Measurements from ENCODE around the gene TACR1. TPM values are rescaled to one million over a fixed set of nuclear protein-coding genes. Genes with fewer than 3 reads are reported as not detected.

Gene TACR1
- total and polyA plus RNA-seq, 2 of the 8 experiments (the other 6 are each of a cell fraction or from before 2014, with no cell fraction given), result 0.09 to 0.37 TPM

DNA sequence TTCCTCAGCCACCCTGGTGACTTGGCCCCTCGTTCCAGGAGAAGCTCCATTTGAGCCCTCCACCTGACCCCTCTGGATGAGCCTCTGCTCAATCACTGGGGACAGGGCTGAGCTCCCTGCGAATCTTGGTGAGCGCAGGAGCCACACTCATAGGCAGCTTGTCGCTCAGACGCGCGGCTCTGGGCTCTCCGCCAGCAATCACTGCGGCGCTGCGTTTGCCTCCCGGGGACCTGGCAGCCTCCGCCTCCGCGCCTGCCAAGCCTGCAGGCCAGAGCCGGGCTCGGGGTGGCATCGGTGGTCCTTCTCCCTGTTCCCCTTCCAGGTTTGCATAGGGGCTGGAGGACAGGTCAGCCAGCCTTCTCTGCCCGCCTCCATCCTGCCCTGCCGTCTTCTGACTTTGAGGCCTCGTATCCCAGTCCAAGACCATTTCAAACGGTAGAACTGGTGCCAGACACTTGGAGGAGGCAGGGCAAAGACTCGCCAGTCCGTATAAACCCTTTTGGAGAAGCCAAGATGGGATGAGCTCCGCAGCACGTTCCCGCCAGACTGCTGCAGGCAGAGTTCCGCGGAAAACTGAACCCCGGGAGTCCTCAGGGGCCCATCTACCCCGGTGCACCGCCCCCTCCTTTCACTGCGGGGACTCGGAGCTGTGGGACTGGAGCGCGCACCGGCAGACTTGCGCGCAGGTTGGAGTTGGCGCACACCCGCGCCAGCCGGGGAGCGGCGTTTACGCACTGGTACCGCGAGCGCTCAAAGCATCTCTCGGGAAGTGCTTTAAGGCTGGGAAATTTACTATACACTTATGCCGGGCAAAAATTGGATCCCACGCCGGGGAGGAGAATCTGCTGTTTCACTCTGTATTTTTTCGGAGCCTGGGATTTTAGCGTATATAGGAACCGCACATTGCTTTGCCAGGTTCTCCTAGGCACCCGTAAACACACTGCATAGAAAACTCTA is 1.1 kb upstream of the TACR1 start:
- Histone ChIP-seq H2BK120ac (replicated peaks; ENCODE audit: low read depth, low read length) (no peak overlapping the region), H2BK5ac (ENCODE audit: low read depth, low read length) (no peak overlapping the region), H2BK20ac (ENCODE audit: low read length) (no peak overlapping the region), H3K4me2 (ENCODE audit: insufficient read depth in 1 of 2, low read depth in 2 of 2, low read length in 2 of 2) (peak overlapping the region; percentile 76 to 98), H3K9ac (replicated peaks in 1 of 4; ENCODE audit: extremely low read depth in 1 of 4, low read depth in 3 of 4, low read length in 3 of 4) (no peak overlapping the region; a peak in 2 of 7 replicates), H3K14ac (ENCODE audit: insufficient read length) (no peak overlapping the region), H3K23ac (ENCODE audit: insufficient read length) (no peak overlapping the region), H3K23me2 (ENCODE audit: low read depth, low read length) (peaks cover 15% of the 10 kb centered on the region), H3K4ac (replicated peaks; ENCODE audit: insufficient read length, low read depth, low read length) (no peak overlapping the region), H3K9me3 (ENCODE audit: insufficient read depth in 2 of 2, low read depth in 1 of 2, low read length in 1 of 2) (no peaks in the 10 kb centered on the region), H3K4me3 (ENCODE audit: extremely low read depth in 1 of 4, insufficient read depth in 2 of 4, low read depth in 3 of 4, low read length in 4 of 4) (peak overlapping the region; percentile 42 to 67 (median 62)), H3K56ac (replicated peaks; ENCODE audit: insufficient read length, low read depth, low read length) (no peak overlapping the region), H4K5ac (ENCODE audit: insufficient read length, low read depth, low read length) (no peak overlapping the region), H2AK5ac (ENCODE audit: low read depth, low read length) (no peak overlapping the region), H4K20me1 (replicated peaks in 1 of 2; ENCODE audit: control insufficient read depth in 1 of 2, insufficient read depth in 2 of 2, low read length in 2 of 2) (no peaks in the 10 kb centered on the region), H3K27me3 (replicated peaks in 1 of 4; ENCODE audit: control insufficient read depth in 3 of 4, extremely low read depth in 1 of 4, insufficient read depth in 3 of 4, low read length in 3 of 4) (peaks cover 21 to 56% (median 49%) of the 10 kb centered on the region in 4 experiments), H2BK15ac (ENCODE audit: low read length) (no peak overlapping the region), H3K27ac (ENCODE audit: low read depth, low read length) (no peak overlapping the region), H4K8ac (ENCODE audit: extremely low read depth, insufficient read depth, low read length) (no peak overlapping the region), H2AFZ (ENCODE audit: low read length) (peak overlapping the region; percentile 83), H2BK12ac (ENCODE audit: low read depth, low read length) (no peak overlapping the region), H3K36me3 (ENCODE audit: control insufficient read depth in 2 of 4, insufficient read depth in 4 of 4, low read length in 3 of 4) (no peaks in the 10 kb centered on the region), H3K18ac (ENCODE audit: extremely low read depth, low read length) (no peak overlapping the region), H3K4me1 (replicated peaks in 1 of 4; ENCODE audit: control insufficient read depth in 3 of 4, insufficient read depth in 4 of 4, low read length in 3 of 4) (peaks cover 0 to 12% (median 6%) of the 10 kb centered on the region in 4 experiments; a peak in 5 of 7 replicates), H4K91ac (replicated peaks; ENCODE audit: insufficient read length, low read length) (no peak overlapping the region), H3K79me1 (ENCODE audit: low read depth, low read length) (no peaks in the 10 kb centered on the region), H3K79me2 (ENCODE audit: control insufficient read depth in 1 of 2, insufficient read depth in 2 of 2, low read length in 2 of 2) (no peaks in the 10 kb centered on the region)
- ChIA-PET CTCF (ENCODE audit: partially characterized antibody) (interaction anchor here (0.6 to 3.3 kb wide), 22 partner anchors 9 to 409 kb away, joined by 3 to 27 read pairs (median 4); no protein-coding TSS in a partner anchor), POLR2A (ENCODE audit: partially characterized antibody) (interaction anchor here (0.6 kb wide), 1 partner anchor 351 kb away, joined by 3 read pairs; no protein-coding TSS in a partner anchor)
- WGBS, 2 experiments (ENCODE audit: extremely low coverage in 1 of 2, insufficient coverage in 1 of 2, insufficient read length in 1 of 2, insufficient replicate concordance in 2 of 2, low coverage in 1 of 2, low lambda C conversion rate in 2 of 2, missing lambda C conversion rate in 1 of 2), result 4% methylated on average over 51 of the region's 57 CpGs; no CpG with 5 or more reads in 1 of the 2 experiments
- DNase-seq (ENCODE audit: low read depth in 1 of 2, low spot score in 2 of 2), result peak in 1 of 2 experiments; percentile 72
- FAIRE-seq, result no peak
- no peak for TF ChIP-seq E2F6 (IDR thresholded peaks at IDR 0.05)
- TF ChIP-seq SP2 (IDR thresholded peaks at IDR 0.05; ENCODE audit: low read length), result no peak
- TF ChIP-seq PHF8 (conservative IDR thresholded peaks at IDR 0.05; ENCODE audit: low read depth, low read length), result 0 out of 2 replicates have a peak, but pooled peaks have one; percentile 31
- no peak for TF ChIP-seq YY1 (IDR thresholded peaks at IDR 0.05; ENCODE audit: low read depth, low read length)
- peak; percentile 73 for TF ChIP-seq EZH2 (IDR thresholded peaks at IDR 0.05; ENCODE audit: low read depth, low read length, severe bottlenecking)
- TF ChIP-seq KDM1A (IDR thresholded peaks at IDR 0.05; ENCODE audit: borderline replicate concordance, low read length), result no peak
- TF ChIP-seq, protein P1, sequence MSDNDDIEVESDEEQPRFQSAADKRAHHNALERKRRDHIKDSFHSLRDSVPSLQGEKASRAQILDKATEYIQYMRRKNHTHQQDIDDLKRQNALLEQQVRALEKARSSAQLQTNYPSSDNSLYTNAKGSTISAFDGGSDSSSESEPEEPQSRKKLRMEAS (IDR thresholded peaks at IDR 0.05), result 0 out of 2 replicates have a peak, but pooled peaks have one; percentile 8
- TF ChIP-seq TEAD4 (IDR thresholded peaks at IDR 0.05; ENCODE audit: low read depth, low read length), result peak; percentile 61; the same call in 1 of the 2 replicates
- no peak for TF ChIP-seq CHD1 (IDR thresholded peaks at IDR 0.05; ENCODE audit: low read depth, low read length)
- no peak for TF ChIP-seq CREB1 (IDR thresholded peaks at IDR 0.05)
- TF ChIP-seq MAFK (IDR thresholded peaks at IDR 0.05; ENCODE audit: low read depth, low read length), result no peak

Measured in H1 (cell line).